GM19467 (cell line): ENCODE measurements around the gene CPA3.
A peak's percentile ranks its signal among the peaks of the same experiment; 100 is the strongest.

Experiments used
- ATAC-seq: cut with Tn5 transposase; IDR thresholded peaks from one replicate; pipeline ENCODE4 v1.9.1; 2021; ENCODE audit warnings: mild to moderate bottlenecking, moderate library complexity; ENCODE audit not compliant: unreplicated experiment

CPA3 gene

GRCh38 chr3:148865049-148865448 lies at the start of gene CPA3:
CPA3 (plus strand) TSS chr3:148865296; CDS start chr3:148865308, 12 bp downstream.
- no peak for ATAC-seq

GRCh38 chr3:148815316-148816110 lies 49.6 kb upstream of the CPA3 start:
- no peak for ATAC-seq

- ATAC-seq, result no peak
These were observed 48.7 kb upstream of the CPA3 start for GRCh38 chr3:148816427-148816826.

GRCh38 chr3:148816981-148817525 lies 48.0 kb upstream of the CPA3 start:
- no peak for ATAC-seq

- ATAC-seq, result no peak
These were observed 44.5 kb upstream of the CPA3 start for GRCh38 chr3:148820361-148821245.

GRCh38 chr3:148823026-148823425 lies 42.1 kb upstream of the CPA3 start:
- ATAC-seq, result no peak

- no peak for ATAC-seq
These were observed 39.6 kb upstream of the CPA3 start for GRCh38 chr3:148825476-148825875.

- no peak for ATAC-seq
These were observed 37.5 kb upstream of the CPA3 start, which contains the start of gene CPB1 for GRCh38 chr3:148827585-148827984. CPB1 (plus strand) TSS chr3:148827811; CDS start chr3:148827824, 13 bp downstream.

- no peak for ATAC-seq
These were observed 36.9 kb upstream of the CPA3 start for GRCh38 chr3:148828136-148828690.

GRCh38 chr3:148829926-148830325 lies 35.2 kb upstream of the CPA3 start:
- ATAC-seq, result no peak

GRCh38 chr3:148833223-148833622 lies 31.9 kb upstream of the CPA3 start:
- no peak for ATAC-seq

GRCh38 chr3:148839805-148840204 lies 25.3 kb upstream of the CPA3 start:
- ATAC-seq, result peak; percentile 53

- peak; percentile 7 for ATAC-seq
These were observed 24.6 kb upstream of the CPA3 start for GRCh38 chr3:148840451-148840850.

- no peak for ATAC-seq
These were observed 19.2 kb upstream of the CPA3 start for GRCh38 chr3:148845756-148846395.

GRCh38 chr3:148847351-148847750 lies 17.7 kb upstream of the CPA3 start:
- no peak for ATAC-seq

GRCh38 chr3:148848410-148848809 lies 16.7 kb upstream of the CPA3 start:
- no peak for ATAC-seq

GRCh38 chr3:148852271-148852992 lies 12.7 kb upstream of the CPA3 start:
- ATAC-seq, result no peak

GRCh38 chr3:148853076-148853475 lies 12.0 kb upstream of the CPA3 start:
- no peak for ATAC-seq

GRCh38 chr3:148854061-148854460 lies 11.0 kb upstream of the CPA3 start:
- ATAC-seq, result no peak

GRCh38 chr3:148856384-148856783 lies 8.7 kb upstream of the CPA3 start:
- no peak for ATAC-seq
